Suppressor macrophage (primary cell): ENCODE data around the gene SGCD.
A peak's percentile ranks its signal among the peaks of the same experiment; 100 is the strongest.

Experiments used
- DNase-seq, 4 experiments: peaks; one replicate each; pipeline ENCODE4 v3.0.0-alpha.2; 2020 to 2022

The SGCD gene

GRCh38 chr5:156471893-156472292 is 144.9 kb downstream of the SGCD start:
- DNase-seq: no peak

DNA sequence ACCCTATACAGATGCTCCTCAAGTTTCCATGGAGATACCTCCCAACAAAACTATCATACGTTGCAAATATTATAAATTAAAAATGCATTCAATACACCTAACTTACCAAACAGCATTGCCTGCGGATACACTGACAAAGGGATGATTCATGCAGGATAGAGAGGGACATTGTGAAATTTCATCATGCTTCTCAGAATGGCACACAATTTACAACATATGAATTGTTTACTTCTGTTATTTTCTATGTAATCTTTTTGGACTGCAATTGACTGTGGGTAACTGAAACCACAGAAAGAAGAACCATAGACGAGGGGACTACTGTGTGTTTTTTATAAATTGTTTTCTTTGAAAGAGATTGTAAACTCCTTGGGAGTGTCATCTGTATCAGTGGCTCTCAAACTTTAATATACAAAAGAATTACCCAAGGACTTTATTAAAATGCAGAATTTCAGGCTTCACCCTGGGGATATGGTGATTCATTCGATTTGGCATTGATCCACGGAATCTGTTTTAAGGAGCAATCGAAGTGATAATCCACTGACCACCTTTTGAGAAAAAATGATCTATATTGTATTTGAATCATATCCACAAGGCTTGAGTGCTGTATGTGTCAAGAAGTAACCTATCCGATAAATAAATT is 146.4 kb downstream of the SGCD start:
- peak in 2 of 4 experiments; percentile 1 to 4 for DNase-seq

GRCh38 chr5:156474251-156474650 is 147.3 kb downstream of the SGCD start:
- DNase-seq: no peak

- no peak for DNase-seq
These were observed 148.5 kb downstream of the SGCD start for GRCh38 chr5:156475182-156476157.

DNA sequence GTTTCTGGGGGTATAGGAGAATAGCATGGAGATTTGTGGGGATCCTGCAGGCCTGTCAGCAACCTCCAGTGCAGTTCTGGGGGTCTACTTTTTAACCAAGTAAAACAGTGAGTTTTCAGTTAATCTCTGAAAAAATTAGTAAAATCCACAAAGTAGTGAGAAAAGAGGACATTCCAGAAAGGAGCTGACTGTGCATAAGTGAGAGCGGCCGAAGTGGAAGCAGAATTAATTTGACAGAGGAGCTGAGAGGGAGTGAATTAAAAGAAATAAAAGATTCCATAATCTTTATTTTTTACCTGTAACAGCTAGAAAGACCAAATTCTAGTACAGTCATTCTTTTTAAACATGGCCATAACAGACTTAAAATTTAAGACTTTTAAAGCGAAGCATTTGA is 149.2 kb downstream of the SGCD start:
- DNase-seq: no peak

- no peak for DNase-seq
These were observed 149.7 kb downstream of the SGCD start for GRCh38 chr5:156476678-156477077.

DNA sequence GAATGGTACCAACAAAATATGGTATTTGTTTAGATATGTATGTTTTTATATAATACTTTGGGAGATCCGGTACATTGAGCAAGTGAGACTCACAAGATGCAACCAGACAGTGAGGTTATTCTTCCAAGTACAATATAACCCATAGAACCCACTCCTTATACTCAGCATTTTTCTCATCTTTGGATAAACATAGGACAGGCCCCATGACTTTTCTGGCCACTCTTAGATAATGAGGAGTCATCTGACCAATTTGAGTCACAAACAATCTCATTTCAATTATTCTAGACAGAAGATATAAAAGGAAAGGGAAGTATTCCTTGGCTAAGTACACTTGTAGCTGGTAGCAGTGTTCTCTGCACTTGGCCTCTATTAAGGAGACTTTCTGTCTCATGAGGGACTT is 150.2 kb downstream of the SGCD start:
- no peak for DNase-seq

- peak in 1 of 4 experiments; percentile 1 for DNase-seq
These were observed 152.9 kb downstream of the SGCD start for GRCh38 chr5:156479849-156480248.

DNA sequence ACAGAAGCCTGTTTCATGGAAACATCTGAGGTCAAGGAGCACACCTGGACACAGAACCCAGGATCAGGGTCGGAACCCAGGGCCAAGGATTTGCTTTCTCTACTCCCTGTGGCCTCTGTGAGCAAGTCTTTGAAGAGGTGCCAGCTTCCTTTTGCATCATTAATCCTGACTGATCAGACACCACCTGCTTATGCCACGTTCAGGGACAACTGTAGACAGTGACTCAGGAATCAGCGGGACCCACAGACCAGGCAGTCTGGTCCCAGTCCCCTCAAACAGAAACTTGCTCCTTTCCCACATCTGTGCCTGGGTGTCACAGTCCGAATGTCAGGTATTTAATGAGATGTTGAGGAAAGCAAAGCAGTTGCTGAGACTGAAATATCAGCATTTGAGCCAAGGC is 154.8 kb downstream of the SGCD start:
- DNase-seq: no peak

DNA sequence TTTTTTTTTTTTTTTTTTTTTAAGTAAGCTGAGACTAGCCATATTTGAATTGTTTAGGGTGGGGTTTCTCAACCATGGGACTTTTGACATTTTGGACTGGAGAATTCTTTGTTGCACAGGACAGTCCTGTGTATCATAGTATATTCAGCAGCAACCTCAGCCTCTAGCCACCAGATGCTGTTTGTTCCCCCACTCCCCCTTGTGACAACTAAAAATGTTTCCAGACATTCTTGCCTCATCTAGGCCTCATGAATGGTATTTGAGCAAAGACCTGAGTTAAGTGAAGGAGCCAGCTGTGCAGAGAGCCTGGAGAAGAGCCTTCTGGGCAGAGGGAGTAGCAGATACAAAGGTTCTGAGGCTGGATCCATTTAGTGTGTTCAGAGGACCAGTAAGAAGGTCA is 155.9 kb downstream of the SGCD start:
- DNase-seq: no peak

DNA sequence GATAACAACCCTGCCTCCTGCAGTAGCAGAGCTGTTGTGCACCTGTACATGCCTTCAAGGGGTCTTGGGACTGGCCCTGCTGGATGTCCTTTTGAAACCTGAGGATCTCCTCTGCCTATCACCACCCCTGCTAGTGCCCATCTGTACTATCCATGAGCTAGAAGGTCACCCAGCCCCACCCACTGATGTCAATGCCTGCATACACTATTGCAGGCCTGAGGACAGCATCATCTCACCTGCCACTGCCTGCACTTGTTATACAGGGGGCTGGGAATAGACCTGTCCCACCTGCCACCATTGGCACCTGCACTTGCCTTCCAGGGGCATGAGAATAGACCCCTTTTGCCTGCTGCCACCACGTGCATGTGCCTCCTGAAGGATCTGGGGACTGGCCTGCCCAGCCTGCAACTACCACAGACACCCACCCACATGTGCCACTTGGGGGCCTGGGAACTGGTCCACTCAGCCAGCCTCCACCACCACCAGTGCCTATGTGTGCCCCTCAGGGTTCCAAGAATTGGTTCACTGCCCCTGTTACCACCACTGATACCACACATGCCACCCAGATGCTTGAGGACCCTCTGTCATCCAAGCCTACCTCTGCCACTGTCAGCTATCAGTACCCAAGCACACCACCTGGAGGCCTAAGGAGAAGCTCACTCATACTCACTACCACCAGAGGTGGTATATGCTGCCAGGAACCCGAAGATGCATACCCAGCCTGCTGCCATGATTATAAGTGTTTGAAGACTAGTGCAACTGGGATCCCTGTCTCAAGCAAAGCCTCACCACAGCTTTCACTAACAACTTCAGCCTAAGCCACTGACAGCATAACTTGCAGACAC is 159.7 kb downstream of the SGCD start:
- no peak for DNase-seq

GRCh38 chr5:156491766-156492165 is 164.8 kb downstream of the SGCD start:
- DNase-seq: no peak

GRCh38 chr5:156496291-156496690 is 169.3 kb downstream of the SGCD start:
- no peak for DNase-seq

- no peak for DNase-seq
These were observed 170.8 kb downstream of the SGCD start for GRCh38 chr5:156497804-156498208.

DNA sequence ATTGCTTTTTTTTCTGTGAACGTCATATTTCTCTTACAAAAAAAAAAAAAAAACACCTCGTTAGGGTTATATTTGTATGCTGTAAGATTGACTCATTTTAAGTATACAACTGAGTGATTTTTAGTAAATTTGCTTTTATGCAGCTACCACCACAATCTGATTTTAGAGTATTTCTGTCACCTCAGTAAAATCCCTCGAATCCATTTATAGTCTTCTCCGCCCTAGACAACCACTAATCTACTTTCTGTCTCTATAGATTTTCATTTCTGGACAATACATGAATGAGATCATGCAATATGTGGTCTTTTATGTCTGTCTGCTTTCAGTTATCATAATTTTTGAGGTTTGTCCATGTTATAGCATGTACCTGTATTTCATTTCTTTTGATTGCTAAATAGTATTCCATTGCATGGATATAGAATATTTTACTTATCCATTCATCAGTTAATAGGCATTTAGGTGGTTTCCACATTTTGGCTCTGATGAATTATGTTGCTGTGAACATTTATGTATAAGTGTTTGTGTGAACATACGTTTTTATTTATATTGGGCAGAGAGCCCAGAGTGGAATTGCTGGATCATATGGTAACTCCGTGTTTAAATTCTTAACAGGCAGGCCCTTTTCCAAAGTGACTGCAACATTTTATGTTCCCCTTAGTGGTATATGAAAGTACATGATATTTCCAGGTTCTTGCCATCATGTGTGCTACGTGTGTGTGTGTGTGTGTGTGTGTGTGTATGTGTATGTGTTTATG is 171.4 kb downstream of the SGCD start:
- DNase-seq: no peak

DNA sequence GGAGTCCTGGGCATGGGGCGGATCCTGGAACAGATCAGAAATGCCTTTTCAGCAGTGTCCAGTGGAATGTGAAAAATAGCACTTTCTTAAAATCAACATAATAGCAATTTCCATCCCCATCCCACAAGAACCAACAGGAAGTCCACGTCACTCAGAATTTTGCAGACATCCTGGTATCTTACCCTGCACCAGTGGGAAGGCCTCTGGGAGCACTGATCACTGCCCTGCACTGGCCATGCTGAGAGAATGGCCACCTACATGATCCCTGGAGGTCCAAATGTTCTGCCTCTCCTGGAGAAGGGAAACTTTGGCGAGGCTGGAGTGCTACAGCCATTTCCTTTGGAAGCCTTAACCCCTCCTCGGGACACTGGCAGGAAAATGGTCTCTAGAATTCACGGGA is 173.8 kb downstream of the SGCD start:
- no peak for DNase-seq

- no peak for DNase-seq
These were observed 178.1 kb downstream of the SGCD start for GRCh38 chr5:156505101-156505500.

- DNase-seq: peak in 1 of 4 experiments; percentile 1
These were observed 186.3 kb downstream of the SGCD start for GRCh38 chr5:156513123-156513815.

GRCh38 chr5:156515121-156515520 is 188.2 kb downstream of the SGCD start:
- no peak for DNase-seq

DNA sequence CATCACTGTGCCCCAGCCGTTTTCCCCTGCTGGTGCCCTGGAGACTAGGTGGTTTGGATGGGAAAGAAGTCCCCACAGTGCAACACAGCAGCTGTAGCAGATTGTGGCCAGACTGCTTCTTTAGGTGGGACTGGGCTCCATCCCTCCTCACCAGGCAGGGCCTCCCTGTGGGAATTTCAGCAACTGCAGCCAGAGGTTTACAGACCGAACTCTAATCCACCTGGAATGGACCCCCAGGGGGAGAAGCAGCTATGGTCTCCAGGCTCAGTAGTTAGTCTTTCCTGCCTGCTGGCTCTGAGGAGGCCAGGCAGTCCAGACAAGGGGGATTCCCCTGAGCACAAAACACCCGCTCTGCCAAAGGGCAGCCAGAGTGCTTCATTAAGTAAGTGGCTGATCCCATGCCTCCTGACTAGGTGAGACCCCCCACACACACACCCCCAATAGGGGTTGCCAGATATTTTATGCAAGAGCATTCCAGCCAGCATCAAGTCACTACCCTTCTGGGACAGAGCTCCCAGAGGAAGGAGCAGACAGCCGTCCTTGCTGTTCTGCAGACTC is 188.9 kb downstream of the SGCD start:
- no peak for DNase-seq
